HG03520 (cell line): ENCODE data around the gene PPP3CA.
"Not testable (repeated sequence)": the region's sequence is repeated elsewhere in the genome, so short reads cannot be mapped to it uniquely, and the experiment has no call there.

Experiments
- ATAC-seq: cut with Tn5 transposase; IDR thresholded peaks from one replicate; pipeline ENCODE4 v1.9.1; 2021; ENCODE audit warnings: mild to moderate bottlenecking, moderate library complexity; ENCODE audit not compliant: unreplicated experiment

PPP3CA gene

GRCh38 chr4:101022151-101023024 lies 324.9 kb downstream of the PPP3CA start:
- no peak for ATAC-seq

GRCh38 chr4:101020956-101021355 lies 326.4 kb downstream of the PPP3CA start:
- peak; percentile 61 for ATAC-seq

- peak; percentile 36 for ATAC-seq
These were observed 327.4 kb downstream of the PPP3CA start for GRCh38 chr4:101019941-101020401.

- no peak for ATAC-seq
These were observed 328.0 kb downstream of the PPP3CA start for GRCh38 chr4:101019313-101019712.

GRCh38 chr4:101018836-101019235 lies 328.5 kb downstream of the PPP3CA start:
- ATAC-seq: peak; percentile 63

- peak; percentile 36 for ATAC-seq
These were observed 332.9 kb downstream of the PPP3CA start for GRCh38 chr4:101014417-101014816.

GRCh38 chr4:101010987-101011386 lies 336.3 kb downstream of the PPP3CA start:
- ATAC-seq: no peak

GRCh38 chr4:101009471-101009870 lies 337.9 kb downstream of the PPP3CA start:
- ATAC-seq: peak; percentile 70

- ATAC-seq: no peak
These were observed 338.8 kb downstream of the PPP3CA start for GRCh38 chr4:101008503-101008902.

- no peak for ATAC-seq
These were observed 341.7 kb downstream of the PPP3CA start for GRCh38 chr4:101005659-101006058.

GRCh38 chr4:101000496-101000895 lies 346.8 kb downstream of the PPP3CA start:
- ATAC-seq: no peak

- ATAC-seq: no peak
These were observed 351.7 kb downstream of the PPP3CA start for GRCh38 chr4:100995671-100996070.

GRCh38 chr4:100995002-100995401 lies 352.3 kb downstream of the PPP3CA start:
- not testable (repeated sequence) for ATAC-seq

GRCh38 chr4:100991332-100992069 lies 355.8 kb downstream of the PPP3CA start:
- ATAC-seq: not testable (repeated sequence)

- ATAC-seq: no peak
These were observed 357.9 kb downstream of the PPP3CA start for GRCh38 chr4:100989401-100989800.

- no peak for ATAC-seq
These were observed 358.4 kb downstream of the PPP3CA start for GRCh38 chr4:100988876-100989275.

GRCh38 chr4:100986360-100986868 lies 360.9 kb downstream of the PPP3CA start:
- no peak for ATAC-seq

- ATAC-seq: no peak
These were observed 361.8 kb downstream of the PPP3CA start for GRCh38 chr4:100985576-100985975.

GRCh38 chr4:100984901-100985300 lies 362.4 kb downstream of the PPP3CA start:
- ATAC-seq: no peak

GRCh38 chr4:100983426-100983825 lies 363.9 kb downstream of the PPP3CA start:
- ATAC-seq: no peak

GRCh38 chr4:100982345-100982744 lies 365.0 kb downstream of the PPP3CA start:
- no peak for ATAC-seq
